ENCODE data around the gene GSTO1. TPM values are rescaled to one million over a fixed set of nuclear protein-coding genes. Genes with fewer than 3 reads are reported as not detected.

The GSTO1 gene
- total and polyA plus RNA-seq, 2 donors (not counting 1 experiment from before 2014, with no cell fraction given): 151 to 249 TPM

- peaks cover 5% of the 10 kb centered on the region for H3K79me2 ChIP-seq (ENCODE audit: control insufficient read depth, insufficient read depth, low read length)
- DNase-seq (ENCODE audit: low read depth in 2 of 2): peak in 1 of 2 donors; percentile 19
- no peaks in the 10 kb centered on the region for H3K27me3 ChIP-seq (ENCODE audit: control insufficient read depth, insufficient read depth, low read length)
- TF ChIP-seq CTCF (conservative IDR thresholded peaks at IDR 0.05 in 1 of 2, IDR thresholded peaks at IDR 0.05 in 1 of 2; ENCODE audit: low read depth in 1 of 2, low read length in 2 of 2) (no peak), EZH2 (IDR thresholded peaks at IDR 0.05; ENCODE audit: low read length, missing control alignments) (no peak)
- peaks cover 3% of the 10 kb centered on the region for H3K4me1 ChIP-seq (ENCODE audit: control insufficient read depth, extremely low read depth, insufficient read depth, low read length)
- H2AFZ ChIP-seq (ENCODE audit: low read length): peak overlapping the region; percentile 43
- peaks cover 14% of the 10 kb centered on the region for H3K36me3 ChIP-seq (ENCODE audit: control insufficient read depth, insufficient read depth, low read length)
- no peaks in the 10 kb centered on the region for H3K9me3 ChIP-seq (ENCODE audit: control insufficient read depth, insufficient read depth, low read depth, low read length)
- no peaks in the 10 kb centered on the region for H4K20me1 ChIP-seq (ENCODE audit: control insufficient read depth, extremely low read depth, insufficient read depth, low read length)
- peak overlapping the region; percentile 66 to 91 (median 72) for H3K4me3 ChIP-seq (replicated peaks in 1 of 4; ENCODE audit: control extremely low read depth in 1 of 4, insufficient read depth in 1 of 4, low read depth in 3 of 4, low read length in 4 of 4)
- peak overlapping the region; percentile 73 for H3K27ac ChIP-seq (ENCODE audit: insufficient read depth, low read length)
- H3K4me2 ChIP-seq (ENCODE audit: extremely low read depth, insufficient read depth, low read length): peak overlapping the region; percentile 83
- peak overlapping the region; percentile 85 for H3K9ac ChIP-seq (ENCODE audit: insufficient read depth, low read length)
Measured at GRCh38 chr10:104268405-104268712, 13.7 kb downstream of the GSTO1 start.

GRCh38 chr10:104268713-104269645 is 14.3 kb downstream of the GSTO1 start, which contains the start of gene GSTO2:
Gene GSTO2, plus strand, starts transcription at chr10:104269184. Its CDS starts 5,732 bp downstream, at chr10:104274916.
- H3K4me2 ChIP-seq (ENCODE audit: extremely low read depth, insufficient read depth, low read length): peak within 1 kb of the TSS; percentile 83
- H2AFZ ChIP-seq (ENCODE audit: low read length): peak within 1 kb of the TSS; percentile 73
- H3K27ac ChIP-seq (ENCODE audit: insufficient read depth, low read length): peak within 1 kb of the TSS; percentile 73
- peaks cover 13% of the 10 kb centered on the region for H3K36me3 ChIP-seq (ENCODE audit: control insufficient read depth, insufficient read depth, low read length)
- peaks cover 8% of the 10 kb centered on the region for H3K4me1 ChIP-seq (ENCODE audit: control insufficient read depth, extremely low read depth, insufficient read depth, low read length)
- H3K79me2 ChIP-seq (ENCODE audit: control insufficient read depth, insufficient read depth, low read length): peaks cover 4% of the 10 kb centered on the region
- peak within 1 kb of the TSS; percentile 85 for H3K9ac ChIP-seq (ENCODE audit: insufficient read depth, low read length)
- TF ChIP-seq EZH2 (IDR thresholded peaks at IDR 0.05; ENCODE audit: low read length, missing control alignments): no peak
- TF ChIP-seq CTCF (conservative IDR thresholded peaks at IDR 0.05 in 1 of 2, IDR thresholded peaks at IDR 0.05 in 1 of 2; ENCODE audit: low read depth in 1 of 2, low read length in 2 of 2): no peak
- no peaks in the 10 kb centered on the region for H3K27me3 ChIP-seq (ENCODE audit: control insufficient read depth, insufficient read depth, low read length)
- H3K9me3 ChIP-seq (ENCODE audit: control insufficient read depth, insufficient read depth, low read depth, low read length): no peaks in the 10 kb centered on the region
- peak within 1 kb of the TSS; percentile 66 to 93 (median 72) for H3K4me3 ChIP-seq (replicated peaks in 1 of 4; ENCODE audit: control extremely low read depth in 1 of 4, insufficient read depth in 1 of 4, low read depth in 3 of 4, low read length in 4 of 4)
- DNase-seq (ENCODE audit: low read depth in 2 of 2): peak; percentile 99
- H4K20me1 ChIP-seq (ENCODE audit: control insufficient read depth, extremely low read depth, insufficient read depth, low read length): no peaks in the 10 kb centered on the region

- Histone ChIP-seq H3K27me3 (ENCODE audit: control insufficient read depth, insufficient read depth, low read length) (no peaks in the 10 kb centered on the region), H3K9ac (ENCODE audit: insufficient read depth, low read length) (no peak overlapping the region), H2AFZ (ENCODE audit: low read length) (no peak overlapping the region), H4K20me1 (ENCODE audit: control insufficient read depth, extremely low read depth, insufficient read depth, low read length) (no peaks in the 10 kb centered on the region), H3K36me3 (ENCODE audit: control insufficient read depth, insufficient read depth, low read length) (peaks cover 2% of the 10 kb centered on the region), H3K9me3 (ENCODE audit: control insufficient read depth, insufficient read depth, low read depth, low read length) (no peaks in the 10 kb centered on the region), H3K79me2 (ENCODE audit: control insufficient read depth, insufficient read depth, low read length) (no peaks in the 10 kb centered on the region), H3K27ac (ENCODE audit: insufficient read depth, low read length) (peak overlapping the region; percentile 53), H3K4me1 (ENCODE audit: control insufficient read depth, extremely low read depth, insufficient read depth, low read length) (peaks cover 14% of the 10 kb centered on the region), H3K4me3 (replicated peaks in 1 of 4; ENCODE audit: control extremely low read depth in 1 of 4, insufficient read depth in 1 of 4, low read depth in 3 of 4, low read length in 4 of 4) (no peak overlapping the region), H3K4me2 (ENCODE audit: extremely low read depth, insufficient read depth, low read length) (no peak overlapping the region)
- TF ChIP-seq EZH2 (IDR thresholded peaks at IDR 0.05; ENCODE audit: low read length, missing control alignments): no peak
- DNase-seq (ENCODE audit: low read depth in 2 of 2): no peak
Measured at GRCh38 chr10:104273286-104273685, 18.6 kb downstream of the GSTO1 start.
